DOHH2 (cell line): ENCODE measurements around the gene APOLD1.

Experiments used
- H3F3A ChIP-seq: fragments of 200-600 bp; sonication (generic), shearing (Covaris generic); 2 replicates; pipeline ENCODE4 v1.6.0; 2016; ENCODE audit warnings: antibody characterized with exemption, mild to moderate bottlenecking; ENCODE audit not compliant: control insufficient read depth, insufficient read depth
- H3K27ac ChIP-seq: fragments of 200-600 bp; sonication (generic); 2 replicates; pipeline ENCODE4 v1.5.1; 2014; ENCODE audit warnings: low read depth, mild to moderate bottlenecking, low read length, moderate library complexity
- H3K27me3 ChIP-seq: fragments of 200-600 bp; sonication (generic); 2 replicates; pipeline ENCODE4 v1.6.1; 2014; ENCODE audit warnings: mild to moderate bottlenecking, low read length, mixed read lengths; ENCODE audit not compliant: control insufficient read depth
- H3K36me3 ChIP-seq: fragments of 200-600 bp; sonication (generic); 2 replicates; pipeline ENCODE4 v1.6.1; 2014; ENCODE audit warnings: mild to moderate bottlenecking, low read length, moderate library complexity, mixed read lengths; ENCODE audit not compliant: control insufficient read depth
- H3K4me1 ChIP-seq: fragments of 200-600 bp; sonication (generic); 2 replicates; pipeline ENCODE4 v1.6.1; 2014; ENCODE audit warnings: mild to moderate bottlenecking, low read length, mixed read lengths; ENCODE audit not compliant: control insufficient read depth
- H3K4me2 ChIP-seq: fragments of 200-600 bp; sonication (generic); 2 replicates; pipeline ENCODE4 v1.6.0; 2014; ENCODE audit warnings: mild to moderate bottlenecking, low read length, moderate library complexity
- H3K4me3 ChIP-seq: fragments of 200-600 bp; sonication (generic); 2 replicates; pipeline ENCODE4 v1.5.1; 2014; ENCODE audit warnings: mild to moderate bottlenecking, low read length, mixed read lengths
- H3K79me2 ChIP-seq: fragments of 200-600 bp; sonication (generic); 2 replicates; pipeline ENCODE4 v1.6.1; 2014; ENCODE audit warnings: mild to moderate bottlenecking, low read length, mixed read lengths; ENCODE audit not compliant: control insufficient read depth
- H3K9me2 ChIP-seq: fragments of 200-600 bp; sonication (generic); replicated peaks from 2 replicates; pipeline ENCODE4 v1.6.1; 2014; ENCODE audit warnings: mild to moderate bottlenecking, low read length, mixed read lengths; ENCODE audit not compliant: control insufficient read depth
- H3K9me3 ChIP-seq: fragments of 200-600 bp; sonication (generic); 2 replicates; pipeline ENCODE4 v1.6.1; 2014; ENCODE audit warnings: antibody characterized with exemption, low read length, mixed read lengths; ENCODE audit not compliant: control insufficient read depth, insufficient read depth
- H4K20me1 ChIP-seq: fragments of 200-600 bp; sonication (generic); 2 replicates; pipeline ENCODE4 v1.6.0; 2014; ENCODE audit warnings: low read depth, mild to moderate bottlenecking, antibody characterized with exemption, low read length, moderate library complexity; ENCODE audit not compliant: control insufficient read depth, insufficient read depth
- CTCF ChIP-seq: fragments of 200-600 bp; sonication (generic); IDR thresholded peaks from one replicate; pipeline ENCODE4 v1.5.1; 2014; ENCODE audit warnings: antibody characterized with exemption, mild to moderate bottlenecking, low read depth, low read length; ENCODE audit not compliant: poor library complexity, severe bottlenecking
- EZH2phosphoT487 ChIP-seq: fragments of 200-600 bp; sonication (generic); IDR thresholded peaks from 2 replicates; pipeline ENCODE4 v1.6.1; 2017; ENCODE audit warnings: borderline replicate concordance, mild to moderate bottlenecking, antibody characterized with exemption, low read length, moderate library complexity, mixed read lengths

Gene APOLD1

DNA sequence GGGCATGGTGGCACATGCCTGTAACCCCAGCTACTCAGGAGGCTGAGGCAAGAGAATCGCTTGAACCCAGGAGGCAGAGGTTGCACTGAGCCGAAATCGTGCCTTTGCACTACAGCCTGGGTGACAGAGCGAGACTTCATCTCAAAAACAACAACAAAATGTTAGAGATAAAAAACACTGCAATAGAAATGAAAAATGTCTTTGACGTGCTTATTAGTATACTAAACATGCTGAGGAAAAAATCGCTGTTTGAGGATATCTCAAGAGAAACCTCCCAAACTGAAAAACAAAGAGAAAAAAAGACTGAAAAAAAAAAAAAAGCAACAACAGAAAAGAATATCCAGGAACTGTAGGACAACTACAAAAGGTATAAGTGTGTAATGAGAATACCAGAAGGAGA lies 15.2 kb upstream of the APOLD1 start:
- TF ChIP-seq CTCF = no peak
- TF ChIP-seq EZH2phosphoT487 = no peak
- no peaks in the 10 kb centered on the region for H4K20me1 ChIP-seq
- H3K9me2 ChIP-seq = no peaks in the 10 kb centered on the region
- no peaks in the 10 kb centered on the region for H3K27me3 ChIP-seq
- H3F3A ChIP-seq = no peaks in the 10 kb centered on the region
- H3K79me2 ChIP-seq = no peaks in the 10 kb centered on the region
- H3K9me3 ChIP-seq = no peaks in the 10 kb centered on the region
- H3K4me3 ChIP-seq = no peak overlapping the region
- no peak overlapping the region for H3K4me2 ChIP-seq
- no peaks in the 10 kb centered on the region for H3K36me3 ChIP-seq
- H3K27ac ChIP-seq = no peak overlapping the region
- no peaks in the 10 kb centered on the region for H3K4me1 ChIP-seq

DNA sequence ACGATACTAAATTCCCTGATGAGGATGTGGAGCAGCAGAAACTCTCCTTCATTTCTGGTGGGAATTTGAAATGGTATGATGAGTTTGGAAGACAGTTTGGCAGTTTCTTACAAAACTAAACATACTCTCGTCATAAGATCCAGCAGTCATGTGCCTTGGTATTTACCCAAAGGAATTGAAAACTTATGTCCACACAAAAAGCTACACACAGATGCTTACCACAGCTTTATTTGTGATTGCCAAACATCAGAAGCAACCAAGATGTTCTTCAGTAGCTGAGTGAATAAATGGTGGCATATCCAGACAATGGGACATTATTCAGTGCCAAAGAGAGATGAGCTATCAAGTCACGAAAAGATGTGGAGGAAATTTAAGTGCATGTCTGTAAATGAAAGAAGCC lies 10.7 kb upstream of the APOLD1 start:
- no peak overlapping the region for H3K4me3 ChIP-seq

DNA sequence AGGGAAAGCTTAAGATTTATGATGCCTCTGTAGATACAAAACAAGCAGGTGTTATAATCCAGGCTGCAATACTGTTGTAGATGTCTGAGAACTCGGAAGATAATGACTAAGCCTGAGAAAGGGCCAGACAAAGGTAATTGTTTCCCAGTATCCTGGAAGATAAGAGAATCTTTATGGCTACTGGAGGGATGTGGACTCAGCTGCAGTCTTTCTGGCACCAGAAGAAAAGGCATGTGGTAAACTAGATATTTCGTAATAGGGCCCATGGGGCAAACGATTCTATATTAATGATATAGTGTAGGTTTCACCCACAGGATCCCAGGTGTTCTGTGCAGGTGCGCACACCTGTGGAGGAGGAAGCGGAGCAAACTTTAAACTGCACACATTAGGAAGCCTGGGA lies 9.2 kb upstream of the APOLD1 start:
- TF ChIP-seq EZH2phosphoT487 (no peak), CTCF (no peak)
- Histone ChIP-seq H3F3A (no peaks in the 10 kb centered on the region), H3K36me3 (no peaks in the 10 kb centered on the region), H3K4me2 (no peak overlapping the region), H3K9me3 (no peaks in the 10 kb centered on the region), H3K27me3 (no peaks in the 10 kb centered on the region), H3K4me3 (no peak overlapping the region), H3K79me2 (no peaks in the 10 kb centered on the region), H3K4me1 (0 out of 2 replicates have a peak, but pooled peaks cover 3% of the 10 kb centered on the region), H4K20me1 (no peaks in the 10 kb centered on the region), H3K9me2 (no peaks in the 10 kb centered on the region), H3K27ac (no peak overlapping the region)

More for the DNA sequence above, 10.7 kb upstream of the APOLD1 start:
- TF ChIP-seq CTCF (no peak), EZH2phosphoT487 (no peak)
- no peaks in the 10 kb centered on the region for H3F3A ChIP-seq
- H3K27me3 ChIP-seq = no peaks in the 10 kb centered on the region
- H3K79me2 ChIP-seq = no peaks in the 10 kb centered on the region
- H3K9me2 ChIP-seq = no peaks in the 10 kb centered on the region
- H4K20me1 ChIP-seq = no peaks in the 10 kb centered on the region
- H3K4me2 ChIP-seq = no peak overlapping the region
- no peak overlapping the region for H3K27ac ChIP-seq
- no peaks in the 10 kb centered on the region for H3K9me3 ChIP-seq
- no peaks in the 10 kb centered on the region for H3K36me3 ChIP-seq
- H3K4me1 ChIP-seq = 0 out of 2 replicates have a peak, but pooled peaks cover 3% of the 10 kb centered on the region
